Hepatocyte (in vitro differentiated cells): ENCODE measurements around the gene TSPAN12.

Experiments used
- CTCF ChIP-seq: fragments of 200-600 bp; sonication (generic); IDR thresholded peaks from 2 replicates; pipeline ENCODE4 v1.5.1; 2016; ENCODE audit warnings: antibody characterized with exemption, mild to moderate bottlenecking; ENCODE audit not compliant: poor library complexity
- EZH2 ChIP-seq: fragments of 200-600 bp; sonication (generic); IDR thresholded peaks from 2 replicates; pipeline ENCODE4 v1.6.1; 2016; ENCODE audit warnings: antibody characterized with exemption, mild to moderate bottlenecking, borderline replicate concordance

GRCh38 chr7:120806669-120807068 is 51.3 kb downstream of the TSPAN12 start:
- TF ChIP-seq CTCF (no peak), EZH2 (no peak)
